HG02588 (cell line): ENCODE results near the gene WDR48.

Experiments used
- ATAC-seq: cut with Tn5 transposase; IDR thresholded peaks from one replicate; pipeline ENCODE4 v1.9.1; 2021; ENCODE audit warnings: mild to moderate bottlenecking, moderate library complexity; ENCODE audit not compliant: unreplicated experiment

The WDR48 gene

GRCh38 chr3:39137991-39138803 is 86.4 kb downstream of the WDR48 start:
- ATAC-seq = no peak

- no peak for ATAC-seq
Measured at GRCh38 chr3:39138804-39139415, 87.1 kb downstream of the WDR48 start.

GRCh38 chr3:39139442-39139841 is 87.6 kb downstream of the WDR48 start:
- ATAC-seq = no peak

GRCh38 chr3:39140341-39140971 is 88.6 kb downstream of the WDR48 start:
- ATAC-seq = no peak

GRCh38 chr3:39141171-39141995 is 89.6 kb downstream of the WDR48 start:
- no peak for ATAC-seq

GRCh38 chr3:39142067-39142466 is 90.3 kb downstream of the WDR48 start:
- ATAC-seq = no peak

- no peak for ATAC-seq
Measured at GRCh38 chr3:39143051-39143885, 91.5 kb downstream of the WDR48 start.

GRCh38 chr3:39144095-39144747 is 92.4 kb downstream of the WDR48 start:
- ATAC-seq = no peak

- ATAC-seq = no peak
Measured at GRCh38 chr3:39144748-39145380, 93.0 kb downstream of the WDR48 start.

GRCh38 chr3:39146083-39146501 is 94.3 kb downstream of the WDR48 start:
- no peak for ATAC-seq
